HG03439 (cell line): ENCODE measurements around the gene HOXD9.

Experiments
- ATAC-seq: cut with Tn5 transposase; IDR thresholded peaks from one replicate; pipeline ENCODE4 v1.9.1; 2021; ENCODE audit warnings: mild to moderate bottlenecking, moderate library complexity; ENCODE audit not compliant: unreplicated experiment

HOXD9 gene

DNA sequence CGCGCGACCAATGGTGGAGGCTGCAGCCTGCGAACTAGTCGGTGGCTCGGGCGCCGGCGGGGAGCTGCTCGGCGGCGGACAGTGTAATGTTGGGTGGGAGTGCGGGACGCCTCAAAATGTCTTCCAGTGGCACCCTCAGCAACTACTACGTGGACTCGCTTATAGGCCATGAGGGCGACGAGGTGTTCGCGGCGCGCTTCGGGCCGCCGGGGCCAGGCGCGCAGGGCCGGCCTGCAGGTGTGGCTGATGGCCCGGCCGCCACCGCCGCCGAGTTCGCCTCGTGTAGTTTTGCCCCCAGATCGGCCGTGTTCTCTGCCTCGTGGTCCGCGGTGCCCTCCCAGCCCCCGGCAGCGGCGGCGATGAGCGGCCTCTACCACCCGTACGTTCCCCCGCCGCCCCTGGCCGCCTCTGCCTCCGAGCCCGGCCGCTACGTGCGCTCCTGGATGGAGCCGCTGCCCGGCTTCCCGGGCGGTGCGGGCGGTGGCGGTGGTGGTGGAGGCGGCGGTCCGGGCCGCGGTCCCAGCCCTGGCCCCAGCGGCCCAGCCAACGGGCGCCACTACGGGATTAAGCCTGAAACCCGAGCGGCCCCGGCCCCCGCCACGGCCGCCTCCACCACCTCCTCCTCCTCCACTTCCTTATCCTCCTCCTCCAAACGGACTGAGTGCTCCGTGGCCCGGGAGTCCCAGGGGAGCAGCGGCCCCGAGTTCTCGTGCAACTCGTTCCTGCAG, at the start of gene HOXD9:
HOXD9 (plus strand) TSS at position 37 of the 728 bp plus-strand sequence; CDS start at position 87, 50 bp downstream.
- ATAC-seq = no peak

- ATAC-seq = no peak
Observed at GRCh38 chr2:176072951-176073904, 49.3 kb upstream of the HOXD9 start.

- ATAC-seq = no peak
Observed at GRCh38 chr2:176074919-176075425, 47.5 kb upstream of the HOXD9 start.

DNA sequence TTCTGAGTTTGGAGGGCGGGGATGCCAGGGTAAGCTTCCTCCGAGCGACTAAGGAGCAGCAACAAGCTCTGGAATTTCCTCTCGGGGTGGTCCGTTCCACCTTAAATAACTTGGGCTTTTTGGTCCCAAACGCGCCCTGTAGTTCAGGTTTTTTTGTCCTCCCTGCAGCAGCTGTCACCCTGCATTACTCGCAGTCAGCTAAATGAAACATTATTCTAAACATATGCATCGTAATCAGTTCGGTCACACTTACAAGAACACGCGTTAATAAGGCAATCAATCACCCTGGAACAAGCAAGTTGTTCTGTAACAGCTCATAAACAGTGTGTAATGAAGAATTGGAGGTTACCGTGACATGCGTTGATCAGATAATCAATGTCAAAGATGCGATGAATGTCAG, 47.0 kb upstream of the HOXD9 start:
- no peak for ATAC-seq

DNA sequence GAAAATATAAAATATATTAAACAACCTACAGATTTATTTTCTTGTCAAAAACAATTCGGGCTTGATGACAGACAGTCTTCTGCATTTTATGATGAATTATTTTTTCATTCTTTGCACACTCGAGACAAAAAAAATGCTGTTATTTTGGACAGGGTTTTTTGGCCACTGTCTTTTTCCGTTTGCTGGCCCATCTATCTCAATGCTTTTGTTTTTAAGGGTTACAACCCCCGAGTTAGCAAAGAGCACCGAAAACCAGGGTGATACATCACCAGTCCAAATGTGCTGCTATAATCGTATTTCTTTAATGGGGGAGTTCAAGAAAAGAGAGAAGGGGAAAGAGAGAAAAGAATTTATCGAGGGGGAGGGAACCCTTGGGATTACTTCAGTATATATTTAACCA, 46.5 kb upstream of the HOXD9 start:
- ATAC-seq = no peak

DNA sequence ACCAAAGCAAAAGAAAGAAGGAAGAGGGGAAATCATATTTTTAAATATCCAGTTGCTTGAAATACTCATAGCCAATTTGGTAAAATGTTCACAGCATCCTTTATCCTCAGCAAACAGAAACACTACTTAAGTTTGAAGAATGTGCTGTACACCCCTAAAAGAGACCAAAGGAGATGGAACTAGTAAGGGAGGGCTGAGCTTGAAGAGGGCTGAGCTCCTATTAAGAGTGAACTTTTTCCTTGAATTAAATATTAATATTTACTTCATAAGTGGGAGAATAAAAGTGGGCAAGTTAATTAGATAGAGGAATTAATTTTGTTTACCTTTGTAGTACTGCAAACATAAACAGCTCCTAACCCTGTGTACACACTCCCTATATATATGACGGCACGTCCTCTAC, 45.7 kb upstream of the HOXD9 start:
- ATAC-seq = no peak

DNA sequence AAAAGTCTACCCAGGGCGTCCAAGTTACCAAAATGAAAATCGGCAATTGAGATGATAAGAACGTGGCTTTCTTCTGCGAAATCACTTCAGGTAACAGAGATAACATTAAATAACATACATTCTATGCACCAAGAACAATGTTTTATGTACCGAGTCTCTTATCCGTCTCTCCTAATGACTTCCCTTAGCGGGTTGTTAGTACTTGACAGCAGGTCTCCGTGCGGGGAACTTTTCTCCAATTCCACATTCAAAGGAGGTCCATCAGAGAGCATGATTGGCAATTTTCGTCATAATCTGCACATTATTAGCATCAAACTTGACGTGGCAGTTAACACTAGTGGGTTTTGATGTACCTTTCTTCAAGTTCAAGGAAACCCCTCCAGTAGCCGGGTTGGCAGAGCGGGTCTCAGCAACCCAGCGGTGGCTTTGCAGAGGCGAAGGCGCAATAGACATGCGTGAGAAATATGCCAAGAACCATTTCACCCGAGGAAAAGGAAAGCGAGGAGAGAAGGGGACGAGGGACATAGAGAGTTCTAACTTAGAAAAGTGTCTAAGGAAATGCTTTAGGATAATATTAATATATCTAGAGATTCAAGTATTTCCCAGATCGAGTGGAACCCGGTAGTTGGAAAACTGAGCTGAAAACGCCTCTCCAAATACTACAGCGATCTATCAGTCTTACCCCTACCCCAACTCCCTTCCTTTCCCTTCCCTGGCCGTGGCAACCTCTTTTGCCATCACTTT, 43.8 kb upstream of the HOXD9 start:
- no peak for ATAC-seq

DNA sequence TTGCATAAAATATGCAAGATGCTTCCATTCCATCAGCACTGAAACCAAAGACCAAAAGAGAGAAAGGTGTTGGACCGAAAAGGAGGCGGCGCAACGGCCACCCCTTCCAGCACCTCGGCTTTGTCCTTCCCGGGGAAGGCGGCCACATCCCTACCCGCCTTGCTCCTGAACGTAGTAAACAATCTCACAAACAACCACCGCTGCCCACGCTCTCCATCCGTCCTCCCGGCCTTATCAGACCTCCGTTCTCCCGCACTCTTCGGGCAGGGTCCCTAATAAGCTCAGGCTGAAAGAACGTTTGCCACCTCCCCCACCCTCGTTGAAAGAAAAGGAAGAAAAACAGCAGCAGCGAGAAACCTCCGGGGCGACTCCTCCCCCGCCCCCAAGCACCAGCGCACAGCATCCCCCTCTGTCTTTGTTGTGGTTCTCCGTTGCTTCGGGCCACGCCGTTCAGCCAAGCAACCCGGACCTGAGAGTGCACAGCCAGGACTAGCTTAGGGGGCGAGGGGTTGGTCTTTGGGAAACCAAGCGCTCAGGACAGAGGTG, 43.2 kb upstream of the HOXD9 start:
- ATAC-seq = no peak

DNA sequence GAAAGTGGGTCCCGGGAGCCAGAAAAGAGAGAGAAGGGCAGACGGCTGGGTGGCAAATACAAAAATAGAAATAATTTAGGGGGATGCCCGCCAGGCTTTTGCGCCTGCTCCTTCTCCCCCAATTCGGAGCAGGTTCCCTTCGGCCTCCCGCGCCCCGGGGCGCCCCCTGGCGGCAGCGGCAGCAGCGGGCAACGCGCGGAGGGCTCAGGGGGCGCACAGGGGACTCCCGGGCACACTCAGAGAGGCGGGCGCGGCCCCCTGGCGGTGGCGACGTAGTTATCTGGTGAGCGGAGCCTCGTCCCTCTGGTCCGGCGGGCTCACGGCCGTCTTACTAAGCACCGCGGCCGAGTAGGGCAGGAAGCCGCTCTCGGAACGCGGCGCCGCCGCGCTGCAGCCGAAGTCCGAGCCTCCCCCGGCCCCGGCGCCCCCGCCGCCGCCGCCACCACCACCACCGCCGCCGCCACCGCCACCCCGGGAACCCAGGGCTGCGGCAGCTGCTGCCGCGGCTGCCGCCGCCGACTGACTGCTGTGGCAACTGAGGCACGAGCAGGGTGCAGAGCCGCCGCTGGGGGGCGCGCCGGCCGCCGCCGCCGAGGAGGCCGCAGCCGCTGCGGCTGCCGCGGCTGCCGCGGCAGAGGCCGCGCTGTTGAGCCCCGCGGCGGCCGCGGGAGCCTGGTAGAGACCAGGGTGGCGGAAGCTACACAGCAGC, 42.5 kb upstream of the HOXD9 start:
- ATAC-seq = no peak

GRCh38 chr2:176080540-176081375, 41.8 kb upstream of the HOXD9 start:
- ATAC-seq = no peak

DNA sequence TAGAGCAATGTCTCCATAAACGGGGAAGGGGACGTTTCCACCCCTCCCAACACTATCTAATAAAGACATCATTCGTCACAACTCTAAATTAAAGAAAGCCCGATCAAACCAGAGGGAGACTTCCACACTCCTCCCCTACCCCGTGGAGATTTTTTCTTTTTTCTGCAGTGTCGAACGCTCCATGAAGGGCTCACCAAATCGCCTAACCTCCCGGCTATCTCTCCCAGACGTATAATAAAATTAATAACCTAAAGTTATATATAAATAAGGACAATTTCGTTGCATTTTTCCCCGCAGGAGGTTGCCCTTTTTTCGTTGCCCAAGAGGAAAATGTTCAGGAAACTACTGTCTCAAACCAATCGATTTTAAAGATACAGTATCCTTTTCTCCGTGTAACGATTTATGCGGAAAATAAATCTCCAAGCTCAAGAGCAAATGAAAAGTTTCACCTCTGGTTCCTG, 41.1 kb upstream of the HOXD9 start:
- no peak for ATAC-seq

- no peak for ATAC-seq
Observed at GRCh38 chr2:176081837-176082524, 40.5 kb upstream of the HOXD9 start.

GRCh38 chr2:176082525-176082823, 40.0 kb upstream of the HOXD9 start:
- ATAC-seq = no peak

- ATAC-seq = no peak
Observed at GRCh38 chr2:176082824-176083751, 39.4 kb upstream of the HOXD9 start.

- ATAC-seq = no peak
Observed at GRCh38 chr2:176083796-176084261, 38.7 kb upstream of the HOXD9 start, which contains the start of gene EVX2. Gene EVX2 (minus strand): TSS chr2:176083962. CDS start chr2:176083776, 186 bp downstream.

GRCh38 chr2:176084611-176085119, 37.9 kb upstream of the HOXD9 start:
- ATAC-seq = no peak

DNA sequence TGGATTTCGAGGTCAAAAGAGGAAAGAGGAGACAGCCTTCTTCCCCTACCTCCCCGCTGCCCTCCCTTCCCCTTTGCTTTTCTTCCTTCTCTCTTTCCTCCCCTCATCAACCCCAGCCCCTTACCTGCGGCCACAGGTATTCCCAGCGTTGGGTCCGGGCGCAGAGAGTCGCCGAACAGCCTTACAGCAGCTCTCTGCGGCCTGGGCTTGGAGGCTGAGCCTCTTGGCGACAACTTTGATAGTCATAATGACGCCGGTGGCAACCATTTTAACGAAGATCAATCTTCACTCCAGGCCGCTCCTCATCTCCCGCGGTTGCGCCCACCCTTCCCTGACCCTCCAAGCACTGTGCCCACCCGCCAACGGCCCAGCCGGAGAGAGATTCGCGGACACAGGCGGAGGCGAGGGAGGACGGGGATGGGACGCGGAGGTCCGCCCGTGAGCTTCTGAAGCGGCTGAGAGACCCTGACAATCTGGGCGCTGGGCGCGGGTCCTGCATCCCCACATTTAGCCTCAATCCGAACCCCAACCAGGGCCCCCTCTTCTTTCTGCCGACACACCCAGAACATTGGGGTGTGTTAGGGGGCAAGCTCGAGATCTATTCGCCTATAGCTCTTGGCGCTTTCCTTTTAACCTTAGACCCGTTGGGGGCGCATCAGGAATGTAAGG, 37.3 kb upstream of the HOXD9 start:
- ATAC-seq = no peak
